Endothelial cell of umbilical vein (primary cell): ENCODE data around the gene ZNF184. TPM values are rescaled to one million over a fixed set of nuclear protein-coding genes. Genes with fewer than 3 reads are reported as not detected.

Experiments
- BruUV-seq: library from RNA; stranded (reverse); fragments of 400-500 nt; replicated peaks from 2 replicates; lab custom pipeline; 2021; lab: Mats Ljungman, UMichigan
- CTCF ChIA-PET: fragments of 300-600, 350-600 bp; sonication (Branson Sonifier 250); formaldehyde crosslinking; loops from one replicate; lab custom pipeline; 2021; ENCODE audit warnings: antibody characterized with exemption, inconsistent platforms; lab: Charles Lee
- POLR2A ChIA-PET: fragments of 300-600, 350-600 bp; sonication (Branson Sonifier 250); formaldehyde crosslinking; loops from one replicate; lab custom pipeline; 2021; ENCODE audit warnings: antibody characterized with exemption, inconsistent platforms; lab: Charles Lee
- DNase-seq: peaks from one replicate; pipeline ENCODE4 v3.0.0-alpha.2; 2011; ENCODE audit warnings: low read depth, low spot score
- FAIRE-seq: peaks from 2 replicates; lab custom pipeline; 2011; peaks lifted over from hg19 to GRCh38; lab: Jason Lieb, UNC
- H2AFZ ChIP-seq: 2 replicates; pipeline ENCODE4 v1.6.0; 2012; ENCODE audit warnings: low read depth, low read length, control low read depth, inconsistent platforms
- H3K27ac ChIP-seq: 2 replicates; pipeline ENCODE4 v1.5.1; 2011; ENCODE audit warnings: low read depth, mild to moderate bottlenecking, control low read depth, low read length, moderate library complexity; ENCODE audit not compliant: insufficient read depth
- H3K27me3 ChIP-seq, 2 experiments: 2 replicates each; pipeline versions ENCODE4 v1.6.0 to v1.6.1; 2011; ENCODE audit warnings: low read length in 2 of 2, mixed read lengths in 1 of 2; ENCODE audit not compliant: control insufficient read depth in 2 of 2, insufficient read depth in 2 of 2
- H3K36me3 ChIP-seq, 2 experiments: 2 replicates in 1 of 2; 3 replicates in 1 of 2; pipeline ENCODE4 v1.5.1; 2011; ENCODE audit warnings: low read length in 2 of 2, mild to moderate bottlenecking in 1 of 2, moderate library complexity in 1 of 2; ENCODE audit not compliant: control insufficient read depth in 2 of 2, insufficient read depth in 2 of 2; ENCODE audit errors: extremely low read depth in 1 of 2
- H3K4me1 ChIP-seq: 3 replicates; pipeline ENCODE4 v1.5.1; 2011; ENCODE audit warnings: mild to moderate bottlenecking, low read length; ENCODE audit not compliant: control insufficient read depth, insufficient read depth; ENCODE audit errors: extremely low read depth
- H3K4me2 ChIP-seq: 2 replicates; pipeline ENCODE4 v1.6.1; 2011; ENCODE audit warnings: low read length, control low read depth, mixed read lengths; ENCODE audit not compliant: insufficient read depth
- H3K4me3 ChIP-seq, 3 experiments: fragments of 200-600 bp in 1 of 3; sonication (generic), shearing (Covaris generic) in 1 of 3; replicated peaks in 1 of 3; 2 replicates each; pipeline ENCODE4 v1.5.1; 2011 to 2016; ENCODE audit warnings: control low read depth in 3 of 3, low read length in 3 of 3, mild to moderate bottlenecking in 2 of 3, inconsistent platforms in 1 of 3, low read depth in 1 of 3, moderate library complexity in 1 of 3; ENCODE audit not compliant: insufficient read depth in 1 of 3
- H3K79me2 ChIP-seq: 2 replicates; pipeline ENCODE4 v1.6.0; 2012; ENCODE audit warnings: low read length, inconsistent platforms; ENCODE audit not compliant: control insufficient read depth, insufficient read depth
- H3K9ac ChIP-seq: replicated peaks from 2 replicates; pipeline ENCODE3; 2011; ENCODE audit warnings: low read length, control low read depth; ENCODE audit not compliant: insufficient read depth; ENCODE audit errors: extremely low read depth
- H3K9me1 ChIP-seq: replicated peaks from 3 replicates; pipeline ENCODE4 v1.6.0; 2011; ENCODE audit warnings: mild to moderate bottlenecking, low read length; ENCODE audit not compliant: control insufficient read depth, insufficient read depth; ENCODE audit errors: extremely low read depth
- H3K9me3 ChIP-seq: replicated peaks from 2 replicates; pipeline ENCODE4 v1.5.1; 2012; ENCODE audit warnings: low read length, inconsistent platforms; ENCODE audit not compliant: control insufficient read depth, insufficient read depth
- H4K20me1 ChIP-seq: replicated peaks from 2 replicates; pipeline ENCODE3; 2011; ENCODE audit warnings: mild to moderate bottlenecking, low read length; ENCODE audit not compliant: control insufficient read depth, insufficient read depth; ENCODE audit errors: extremely low read depth
- EZH2 ChIP-seq: IDR thresholded peaks from 2 replicates; pipeline ENCODE4 v1.6.1; 2012; ENCODE audit warnings: borderline replicate concordance, low read depth, mild to moderate bottlenecking, moderate library complexity, low read length, inconsistent platforms; ENCODE audit not compliant: severe bottlenecking
- FOS ChIP-seq: IDR thresholded peaks from 2 replicates; pipeline ENCODE4 v1.6.1; 2011; ENCODE audit warnings: mild to moderate bottlenecking, low read length, moderate library complexity, borderline replicate concordance; ENCODE audit not compliant: insufficient read depth
- GATA2 ChIP-seq: IDR thresholded peaks from 2 replicates; pipeline ENCODE4 v1.7.0; 2011; ENCODE audit warnings: low read depth, mild to moderate bottlenecking, moderate library complexity, mixed read lengths, low read length; ENCODE audit not compliant: insufficient read length, insufficient read depth
- JUN ChIP-seq: IDR thresholded peaks from 2 replicates; pipeline ENCODE4 v1.6.1; 2011; ENCODE audit warnings: borderline replicate concordance, low read depth; ENCODE audit not compliant: insufficient read length, insufficient read depth
- MYC ChIP-seq: IDR thresholded peaks from one replicate; pipeline ENCODE4 v1.6.1; 2011; ENCODE audit warnings: mild to moderate bottlenecking, low read depth, low read length
- POLR2A ChIP-seq: IDR thresholded peaks from 2 replicates; pipeline ENCODE4 v1.6.1; 2012; ENCODE audit warnings: low read depth, mild to moderate bottlenecking, control low read depth, low read length
- POLR2AphosphoS5 ChIP-seq: IDR thresholded peaks from 2 replicates; pipeline ENCODE4 v1.6.1; 2012; ENCODE audit warnings: low read depth, mild to moderate bottlenecking, control low read depth, low read length, moderate library complexity; ENCODE audit not compliant: insufficient read depth
- dilution Hi-C: fragments of 300-500 bp; cut with MboI; formaldehyde crosslinking; loops from one replicate; pipeline ENCODE4 v1.15.0; 2019; ENCODE audit warnings: low sequenced_read_pairs; ENCODE audit not compliant: extremely low pct_ligation_motif_present
- intact Hi-C: fragments of 100-400 bp; cut with micrococcal nuclease; formaldehyde crosslinking; loops from one replicate; pipeline ENCODE4 v1.10.0; 2022
- polyA plus RNA-seq, 4 experiments: library from polyadenylated mRNA; depleted of rRNA in 3 of 4; stranded (reverse) in 3 of 4; unstranded in 1 of 4; fragments of >200 nt; gene quantifications; 2 replicates each; pipeline versions ENCODE4 v1.2.1 to v1.2.3, GENCODE V29; 2011 to 2012; ENCODE audit warnings: missing spikeins in 1 of 4
- total RNA-seq: library from RNA; stranded (reverse); gene quantifications from 2 replicates; pipeline ENCODE4 v1.2.3, GENCODE V29; 2021
- TF ChIP-seq, protein P1 (sequence below), 2 donors: IDR thresholded peaks; 1 replicate in 1 of 2; 2 replicates in 1 of 2; pipeline ENCODE4 v1.5.1; 2011; ENCODE audit warnings: low read length in 2 of 2, mild to moderate bottlenecking in 2 of 2, moderate library complexity in 2 of 2, control low read depth in 1 of 2, inconsistent platforms in 1 of 2, low read depth in 1 of 2; ENCODE audit not compliant: insufficient read depth in 1 of 2; ENCODE audit errors: extremely low read depth in 1 of 2
- TF ChIP-seq, protein P2 (sequence below): IDR thresholded peaks from 2 replicates; pipeline ENCODE4 v1.6.1; 2011; ENCODE audit not compliant: insufficient read depth, insufficient read length

ZNF184 gene
- total and polyA plus RNA-seq, 2 donors (not counting 3 experiments of a cell fraction or from before 2014, with no cell fraction given): 1.6 to 6.5 TPM

DNA sequence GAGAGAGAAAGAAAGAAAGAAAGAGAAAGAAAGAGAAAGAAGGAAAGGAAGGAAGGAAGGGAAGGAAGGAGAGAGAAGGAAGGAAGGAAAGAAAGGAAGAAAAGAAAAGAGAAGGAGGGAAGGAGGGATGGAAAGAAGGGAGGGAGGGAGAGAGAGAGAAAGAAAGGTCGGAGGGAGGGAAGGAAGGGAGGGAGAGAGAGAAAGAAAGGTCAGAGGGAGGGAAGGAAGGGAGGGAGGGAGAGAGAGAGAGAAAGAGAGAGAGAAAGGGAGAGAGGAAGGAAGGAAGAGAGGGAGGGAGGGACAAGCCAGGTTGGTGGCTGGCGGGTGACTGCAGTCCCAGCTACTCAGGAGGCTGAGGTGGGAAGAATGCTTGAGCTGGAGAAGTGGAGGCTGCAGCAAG lies 27.3 kb upstream of the ZNF184 start:
- no peaks in the 10 kb centered on the region for H3K9me1 ChIP-seq
- BruUV-seq: no TSS peak
- no peak overlapping the region for H3K27ac ChIP-seq
- H3K4me2 ChIP-seq: no peak overlapping the region
- no peak for DNase-seq
- TF ChIP-seq, protein P1, sequence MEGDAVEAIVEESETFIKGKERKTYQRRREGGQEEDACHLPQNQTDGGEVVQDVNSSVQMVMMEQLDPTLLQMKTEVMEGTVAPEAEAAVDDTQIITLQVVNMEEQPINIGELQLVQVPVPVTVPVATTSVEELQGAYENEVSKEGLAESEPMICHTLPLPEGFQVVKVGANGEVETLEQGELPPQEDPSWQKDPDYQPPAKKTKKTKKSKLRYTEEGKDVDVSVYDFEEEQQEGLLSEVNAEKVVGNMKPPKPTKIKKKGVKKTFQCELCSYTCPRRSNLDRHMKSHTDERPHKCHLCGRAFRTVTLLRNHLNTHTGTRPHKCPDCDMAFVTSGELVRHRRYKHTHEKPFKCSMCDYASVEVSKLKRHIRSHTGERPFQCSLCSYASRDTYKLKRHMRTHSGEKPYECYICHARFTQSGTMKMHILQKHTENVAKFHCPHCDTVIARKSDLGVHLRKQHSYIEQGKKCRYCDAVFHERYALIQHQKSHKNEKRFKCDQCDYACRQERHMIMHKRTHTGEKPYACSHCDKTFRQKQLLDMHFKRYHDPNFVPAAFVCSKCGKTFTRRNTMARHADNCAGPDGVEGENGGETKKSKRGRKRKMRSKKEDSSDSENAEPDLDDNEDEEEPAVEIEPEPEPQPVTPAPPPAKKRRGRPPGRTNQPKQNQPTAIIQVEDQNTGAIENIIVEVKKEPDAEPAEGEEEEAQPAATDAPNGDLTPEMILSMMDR (IDR thresholded peaks at IDR 0.05; ENCODE audit: extremely low read depth in 1 of 2, insufficient read depth in 1 of 2, low read depth in 1 of 2, low read length in 2 of 2): no peak
- no peak for TF ChIP-seq EZH2
- no peak for TF ChIP-seq POLR2A
- TF ChIP-seq FOS: no peak
- TF ChIP-seq GATA2: no peak
- TF ChIP-seq MYC: no peak
- TF ChIP-seq, protein P2, sequence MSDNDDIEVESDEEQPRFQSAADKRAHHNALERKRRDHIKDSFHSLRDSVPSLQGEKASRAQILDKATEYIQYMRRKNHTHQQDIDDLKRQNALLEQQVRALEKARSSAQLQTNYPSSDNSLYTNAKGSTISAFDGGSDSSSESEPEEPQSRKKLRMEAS: no peak
- no peak for TF ChIP-seq JUN
- no peak for TF ChIP-seq POLR2AphosphoS5
- H3K79me2 ChIP-seq: no peaks in the 10 kb centered on the region
- H3K27me3 ChIP-seq: peaks cover 10 to 17% of the 10 kb centered on the region in 2 experiments
- no peak overlapping the region for H3K4me3 ChIP-seq
- H3K4me1 ChIP-seq: peaks cover 15% of the 10 kb centered on the region
- no peak overlapping the region for H2AFZ ChIP-seq
- H3K36me3 ChIP-seq: no peaks in the 10 kb centered on the region
- CTCF ChIA-PET: interaction anchor here (0.7 to 1.3 kb wide), 3 partner anchors 9 to 188 kb away, joined by 3 to 4 read pairs (median 3); partner anchors contain the start of gene POM121L2
- no peaks in the 10 kb centered on the region for H4K20me1 ChIP-seq
- no peak overlapping the region for H3K9ac ChIP-seq
- POLR2A ChIA-PET: no interaction called here
- no peaks in the 10 kb centered on the region for H3K9me3 ChIP-seq
- FAIRE-seq: no peak
- intact Hi-C loops (loop anchor here (5.0 kb wide), 4 partner anchors 92 to 187 kb away; no protein-coding TSS in a partner anchor), dilution Hi-C loops (no loop called here)
